ENCODE measurements around the gene FBXL16. TPM values are rescaled to one million over a fixed set of nuclear protein-coding genes. Genes with fewer than 3 reads are reported as not detected.

FBXL16 gene
- total RNA-seq, 1 experiment from 2014 or later: 1.8 TPM

DNA sequence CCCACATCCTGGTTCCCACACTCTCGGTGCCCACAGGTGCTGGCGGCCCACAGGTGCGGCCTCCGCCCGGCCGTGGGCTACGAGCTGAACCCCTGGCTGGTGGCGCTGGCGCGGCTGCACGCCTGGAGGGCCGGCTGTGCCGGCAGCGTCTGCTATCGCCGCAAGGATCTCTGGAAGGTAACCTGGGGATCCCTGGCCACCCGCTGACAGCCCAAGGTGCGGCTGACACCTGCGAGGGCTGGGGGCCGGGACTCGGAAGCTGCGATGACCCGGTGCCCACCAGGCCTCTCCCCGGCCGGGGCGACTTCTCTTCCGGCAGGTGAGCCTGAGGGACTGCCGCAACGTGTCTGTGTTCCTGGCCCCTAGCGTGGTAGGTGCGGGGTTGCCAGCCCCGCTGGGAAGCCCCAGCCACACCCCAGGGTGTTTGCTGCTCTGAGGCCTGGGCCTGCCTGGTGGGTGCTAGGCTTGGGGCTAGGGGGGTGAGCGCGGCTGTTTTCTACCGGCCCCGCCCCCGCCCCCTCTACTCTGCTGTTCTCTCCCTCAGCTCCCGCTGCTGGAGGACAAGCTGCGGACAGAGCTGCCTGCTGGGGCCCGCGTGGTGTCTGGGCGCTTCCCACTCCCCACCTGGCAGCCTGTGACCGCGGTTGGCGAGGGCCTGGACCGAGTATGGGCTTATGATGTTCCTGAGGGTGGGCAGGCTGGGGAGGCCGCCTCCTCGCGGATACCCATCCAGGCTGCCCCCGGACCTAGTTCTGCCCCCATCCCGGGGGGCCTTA lies 16.4 kb upstream of the FBXL16 start:
- Histone ChIP-seq H3K4me3 (peak overlapping the region; percentile 69), H3K36me3 (no peaks in the 10 kb centered on the region), H3K9me3 (replicated peaks) (no peaks in the 10 kb centered on the region), H3K27ac (no peak overlapping the region), H3K27me3 (no peaks in the 10 kb centered on the region), H3K4me1 (peaks cover 16% of the 10 kb centered on the region)
- DNase-seq: no peak

DNA sequence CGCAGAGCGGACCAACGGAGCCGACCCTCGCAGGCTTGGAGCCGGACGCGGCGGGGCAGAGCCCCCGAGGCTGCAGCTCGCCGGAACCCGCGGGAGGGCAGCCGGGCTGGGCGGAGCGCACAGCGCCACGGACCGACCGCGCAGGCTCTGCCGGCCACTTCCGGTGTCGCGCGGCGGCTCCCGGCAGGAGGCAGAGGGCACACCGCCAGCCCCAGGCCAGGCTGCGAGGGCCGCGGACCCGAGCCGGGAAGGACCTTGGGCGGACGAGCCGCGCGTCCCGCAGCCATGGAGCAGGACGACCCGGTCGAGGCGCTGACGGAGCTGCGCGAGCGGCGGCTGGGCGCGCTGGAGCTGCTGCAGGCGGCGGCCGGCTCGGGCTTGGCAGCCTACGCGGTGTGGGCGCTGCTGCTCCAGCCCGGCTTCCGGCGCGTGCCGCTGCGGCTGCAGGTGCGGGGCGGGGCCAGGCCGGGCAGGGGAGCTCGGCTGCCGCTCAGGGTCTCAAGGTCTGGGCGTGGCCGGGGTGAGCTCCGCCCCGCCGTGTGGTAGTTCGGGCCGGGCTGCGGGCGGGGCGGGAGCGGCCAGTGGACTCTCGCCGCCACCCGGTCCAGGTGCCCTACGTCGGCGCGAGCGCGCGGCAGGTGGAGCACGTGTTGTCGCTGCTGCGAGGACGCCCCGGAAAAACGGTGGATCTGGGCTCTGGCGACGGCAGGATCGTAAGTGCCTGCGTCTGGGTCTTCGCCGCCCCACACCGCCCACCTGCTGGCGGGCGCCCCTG lies 15.6 kb upstream of the FBXL16 start, which contains the start of gene ANTKMT:
Gene ANTKMT, plus strand, starts transcription at position 157 of the 775 bp plus-strand sequence. Its CDS starts 129 bp downstream, at position 286.
- Histone ChIP-seq H3K4me1 (peaks cover 19% of the 10 kb centered on the region), H3K4me3 (peak within 1 kb of the TSS; percentile 69), H3K27ac (peak within 1 kb of the TSS; percentile 72), H3K9me3 (replicated peaks) (no peaks in the 10 kb centered on the region), H3K36me3 (no peaks in the 10 kb centered on the region), H3K27me3 (no peaks in the 10 kb centered on the region)
- peak; percentile 74 to 81 for DNase-seq

DNA sequence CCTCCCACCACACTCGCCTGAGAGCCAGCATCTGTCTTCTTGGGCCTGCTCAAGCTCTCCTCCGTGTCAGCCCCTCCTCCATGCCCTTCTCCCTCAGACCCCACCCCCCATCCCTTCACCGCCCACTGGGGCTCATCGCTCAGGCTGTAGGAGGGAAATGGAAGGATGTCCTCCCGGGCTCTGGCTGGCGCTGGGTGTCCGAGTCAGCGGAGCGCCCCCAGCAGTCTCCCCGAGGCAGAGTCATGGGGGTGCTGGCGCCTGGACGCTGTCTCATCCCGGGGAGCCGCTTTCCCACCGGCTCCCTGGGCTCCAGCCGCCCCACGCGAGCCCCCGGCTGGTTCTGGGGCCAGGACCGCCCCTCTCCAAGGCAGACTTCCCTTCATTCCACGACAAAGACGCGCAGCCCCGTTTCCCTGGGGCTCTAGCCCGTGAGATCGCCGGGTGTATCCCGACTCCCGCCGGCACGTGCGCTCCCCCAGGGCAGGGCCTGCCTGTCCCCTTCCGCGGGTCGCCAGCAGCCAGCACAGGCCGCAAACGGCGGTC lies 14.9 kb upstream of the FBXL16 start:
- DNase-seq: peak; percentile 90 to 94

DNA sequence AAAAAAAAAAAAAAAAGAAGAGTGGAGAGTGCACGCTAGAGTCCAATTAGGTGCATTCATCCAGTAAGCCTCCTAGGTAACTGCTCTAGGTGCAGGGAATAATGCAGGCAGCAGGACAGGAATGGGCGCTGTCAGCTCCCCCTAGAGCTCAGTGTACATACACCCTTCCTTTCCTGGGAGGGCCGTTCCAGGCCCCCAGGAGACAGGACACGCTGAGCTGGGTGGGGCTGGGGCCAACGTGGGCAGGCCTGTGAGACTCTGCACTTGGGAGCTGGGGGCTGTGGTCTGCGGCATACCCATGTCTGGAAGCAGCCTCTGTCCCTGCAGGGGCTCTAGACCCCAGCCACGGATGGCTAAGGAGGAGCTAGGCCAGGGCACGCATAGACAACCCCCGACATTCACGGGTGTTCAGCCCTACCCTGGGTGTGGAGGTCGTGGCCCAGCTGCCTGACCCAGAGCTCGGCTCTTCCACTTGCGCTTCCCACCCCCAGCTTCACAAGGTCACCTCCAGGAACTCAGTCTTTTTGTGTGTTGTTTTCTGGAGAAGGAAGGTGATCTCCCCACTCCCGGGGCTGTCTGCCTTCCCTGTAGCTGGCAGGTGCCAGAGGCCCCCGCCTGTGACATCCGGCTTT lies 14.3 kb upstream of the FBXL16 start:
- peak; percentile 42 to 63 for DNase-seq
- peak overlapping the region; percentile 69 for H3K4me3 ChIP-seq
- peaks cover 21% of the 10 kb centered on the region for H3K4me1 ChIP-seq
- H3K36me3 ChIP-seq: no peaks in the 10 kb centered on the region
- H3K9me3 ChIP-seq (replicated peaks): no peaks in the 10 kb centered on the region
- H3K27me3 ChIP-seq: no peaks in the 10 kb centered on the region
- peak overlapping the region; percentile 72 for H3K27ac ChIP-seq

More for the DNA sequence above, 14.9 kb upstream of the FBXL16 start:
- Histone ChIP-seq H3K4me1 (peaks cover 21% of the 10 kb centered on the region), H3K4me3 (peak overlapping the region; percentile 69), H3K27ac (peak overlapping the region; percentile 72), H3K9me3 (replicated peaks) (no peaks in the 10 kb centered on the region), H3K36me3 (no peaks in the 10 kb centered on the region), H3K27me3 (no peaks in the 10 kb centered on the region)

DNA sequence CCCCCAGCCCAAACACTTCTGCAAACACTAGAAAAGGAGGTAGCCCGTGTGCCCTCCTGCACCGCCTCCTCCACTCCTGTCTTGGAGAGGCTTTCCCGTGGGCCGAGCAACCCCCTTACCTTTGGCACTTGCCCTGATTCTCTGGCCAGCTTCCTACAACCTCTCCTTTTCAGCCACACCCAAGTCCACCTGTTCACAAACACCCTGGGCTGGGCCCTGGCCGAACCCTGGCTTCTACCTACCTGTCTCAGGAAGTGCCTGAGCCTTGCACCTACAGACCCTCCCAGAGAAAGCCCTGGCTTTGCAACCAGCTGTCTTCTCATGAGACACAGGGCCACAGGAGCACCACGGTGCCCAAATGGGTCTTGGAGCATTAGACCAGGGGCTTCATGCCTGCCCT lies 13.3 kb upstream of the FBXL16 start:
- DNase-seq: no peak
- Histone ChIP-seq H3K9me3 (replicated peaks) (no peaks in the 10 kb centered on the region), H3K27ac (no peak overlapping the region), H3K27me3 (no peaks in the 10 kb centered on the region), H3K4me3 (no peak overlapping the region), H3K4me1 (peaks cover 25% of the 10 kb centered on the region), H3K36me3 (no peaks in the 10 kb centered on the region)

DNA sequence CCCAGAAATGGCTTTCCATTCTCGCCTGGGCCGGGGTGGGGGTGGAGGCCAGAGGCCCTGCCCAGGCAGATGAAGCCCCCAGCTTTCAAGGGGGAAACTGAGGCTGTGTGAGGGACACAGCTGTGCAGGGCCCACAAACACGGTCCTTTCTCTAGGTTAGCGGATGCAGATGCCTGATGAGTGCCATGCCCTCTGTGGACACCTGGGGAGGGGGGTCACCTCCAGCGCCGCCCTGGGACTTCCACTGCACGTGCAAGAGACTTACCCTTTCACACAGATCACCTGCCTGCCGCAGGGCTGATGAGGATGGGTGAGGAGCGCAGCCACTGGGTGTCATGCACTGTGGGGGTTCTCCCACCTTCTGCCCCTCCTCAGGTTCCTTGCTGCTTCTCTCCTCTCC lies 12.8 kb upstream of the FBXL16 start:
- Histone ChIP-seq H3K27me3 (no peaks in the 10 kb centered on the region), H3K27ac (no peak overlapping the region), H3K4me3 (no peak overlapping the region), H3K9me3 (replicated peaks) (no peaks in the 10 kb centered on the region), H3K36me3 (no peaks in the 10 kb centered on the region), H3K4me1 (peaks cover 28% of the 10 kb centered on the region)
- DNase-seq: no peak

DNA sequence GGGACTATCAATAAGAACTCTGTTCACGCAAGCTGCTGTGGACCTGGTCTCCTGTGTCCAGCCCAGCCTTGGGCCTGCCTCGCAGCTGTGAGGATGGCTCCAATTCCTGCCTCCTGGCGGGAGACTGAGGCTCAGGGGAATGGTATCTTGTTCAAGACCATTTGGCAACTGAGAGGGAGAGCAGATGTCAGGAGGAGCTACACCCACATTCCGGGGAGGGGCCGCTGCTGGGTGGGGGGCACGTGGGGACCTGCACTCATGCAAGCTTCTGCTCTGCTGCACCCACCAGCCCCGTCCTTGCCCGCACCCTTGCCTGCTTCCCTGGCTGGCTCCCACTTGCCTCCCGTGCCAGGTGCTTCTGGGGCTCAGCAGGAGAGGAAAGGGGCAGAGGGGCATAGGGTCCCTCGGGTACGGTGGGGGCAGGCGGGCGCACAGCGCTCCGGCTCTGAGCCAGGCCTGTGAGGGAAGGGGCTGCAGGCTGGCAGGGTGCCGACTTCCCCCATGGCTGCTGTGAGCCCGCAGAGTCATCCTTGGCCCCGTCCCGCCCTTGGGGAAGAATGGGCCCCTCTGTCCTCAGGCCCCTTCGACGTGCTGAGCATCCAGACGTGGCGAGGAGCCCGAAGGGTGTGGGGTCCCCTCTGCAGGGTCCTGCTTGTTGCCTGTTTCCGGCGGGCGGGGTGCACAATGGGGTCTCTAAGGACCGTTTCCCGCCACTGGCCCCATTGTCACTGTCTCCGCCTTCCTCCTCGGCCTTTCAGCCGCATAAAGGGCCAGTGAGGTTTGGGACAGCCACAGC lies 12.0 kb upstream of the FBXL16 start:
- Histone ChIP-seq H3K36me3 (no peaks in the 10 kb centered on the region), H3K27me3 (no peaks in the 10 kb centered on the region), H3K4me1 (peaks cover 28% of the 10 kb centered on the region), H3K4me3 (no peak overlapping the region), H3K9me3 (replicated peaks) (no peaks in the 10 kb centered on the region), H3K27ac (no peak overlapping the region)
- no peak for DNase-seq

DNA sequence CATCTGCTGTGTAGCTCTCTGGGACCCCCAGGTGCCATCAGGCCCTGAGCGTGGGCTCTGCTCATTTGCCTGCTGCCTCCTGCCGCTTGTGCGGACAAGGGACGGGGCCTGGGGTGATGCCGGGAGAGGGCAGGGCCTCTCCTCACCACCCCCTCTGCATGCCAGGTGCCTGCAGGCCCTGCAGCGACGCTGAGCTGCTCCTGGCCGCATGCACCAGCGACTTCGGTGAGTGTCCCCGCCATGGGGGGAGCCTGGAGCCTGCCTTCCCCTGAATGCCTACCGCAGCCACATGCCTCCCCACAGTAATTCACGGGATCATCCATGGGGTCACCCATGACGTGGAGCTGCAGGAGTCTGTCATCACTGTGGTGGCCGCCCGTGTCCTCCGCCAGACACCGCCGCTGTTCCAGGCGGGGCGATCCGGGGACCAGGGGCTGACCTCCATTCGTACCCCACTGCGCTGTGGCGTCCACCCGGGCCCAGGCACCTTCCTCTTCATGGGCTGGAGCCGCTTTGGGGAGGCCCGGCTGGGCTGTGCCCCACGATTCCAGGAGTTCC lies 11.2 kb upstream of the FBXL16 start:
- no peak overlapping the region for H3K27ac ChIP-seq
- no peak for DNase-seq
- peaks cover 33% of the 10 kb centered on the region for H3K4me1 ChIP-seq
- H3K36me3 ChIP-seq: no peaks in the 10 kb centered on the region
- H3K4me3 ChIP-seq: no peak overlapping the region
- no peaks in the 10 kb centered on the region for H3K9me3 ChIP-seq (replicated peaks)
- no peaks in the 10 kb centered on the region for H3K27me3 ChIP-seq

DNA sequence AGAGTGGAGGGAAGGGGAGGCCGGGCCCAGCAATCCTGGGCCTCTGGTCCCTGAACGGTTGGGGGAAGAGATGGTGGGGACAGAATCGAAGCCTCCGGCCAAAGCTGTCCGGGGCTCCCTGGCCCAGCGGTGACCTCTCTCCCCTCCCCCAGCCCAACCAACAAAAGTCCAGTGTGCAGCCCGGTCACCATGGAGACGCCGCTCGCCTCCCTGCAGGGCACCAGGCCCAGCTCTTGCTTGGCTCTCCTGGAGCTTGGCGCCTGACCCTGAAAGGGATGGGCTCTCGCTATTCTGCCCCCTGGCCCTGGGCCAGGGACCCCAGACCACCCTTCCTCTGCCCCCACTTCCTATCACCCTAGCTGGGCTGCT lies 10.6 kb upstream of the FBXL16 start:
- peaks cover 38% of the 10 kb centered on the region for H3K4me1 ChIP-seq
- no peak overlapping the region; the same call in 1 of the 2 replicates for H3K27ac ChIP-seq

DNA sequence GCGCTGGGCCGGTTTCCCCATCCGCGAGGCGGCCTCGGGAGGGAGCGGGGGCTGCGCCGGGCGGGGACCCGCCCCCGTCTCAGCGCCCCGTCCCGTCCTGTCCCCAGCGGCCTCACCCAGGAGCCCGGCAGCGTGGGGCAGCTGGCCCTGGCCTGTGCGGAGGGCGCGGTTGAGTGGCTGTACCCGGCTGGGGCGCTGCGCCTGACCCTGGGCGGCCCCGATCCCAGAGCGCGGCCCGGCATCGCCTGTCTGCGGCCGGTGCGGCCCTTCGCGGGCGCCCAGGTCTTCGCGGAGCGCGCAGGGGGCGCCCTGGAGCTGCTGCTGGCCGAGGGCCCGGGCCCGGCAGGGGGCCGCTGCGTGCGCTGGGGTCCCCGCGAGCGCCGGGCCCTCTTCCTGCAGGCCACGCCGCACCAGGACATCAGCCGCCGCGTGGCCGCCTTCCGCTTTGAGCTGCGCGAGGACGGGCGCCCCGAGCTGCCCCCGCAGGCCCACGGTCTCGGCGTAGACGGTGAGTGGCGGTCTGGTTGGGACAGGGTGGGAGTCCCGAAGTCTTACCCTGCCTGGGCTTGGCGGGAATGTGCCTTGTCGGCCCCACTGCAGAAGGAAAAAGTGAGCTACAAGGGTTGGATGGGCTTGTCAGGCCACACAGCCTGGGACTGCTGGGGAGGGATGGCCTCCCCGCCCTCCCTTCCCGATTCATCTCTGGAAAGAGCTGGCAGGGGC lies 10.0 kb upstream of the FBXL16 start:
- Histone ChIP-seq H3K4me1 (peaks cover 44% of the 10 kb centered on the region), H3K36me3 (no peaks in the 10 kb centered on the region)

More for the DNA sequence above, 10.6 kb upstream of the FBXL16 start:
- Histone ChIP-seq H3K36me3 (no peaks in the 10 kb centered on the region), H3K4me3 (peak overlapping the region; percentile 88), H3K27me3 (no peaks in the 10 kb centered on the region), H3K9me3 (replicated peaks) (no peaks in the 10 kb centered on the region)
- DNase-seq: peak in 1 of 2 experiments; percentile 44

DNA sequence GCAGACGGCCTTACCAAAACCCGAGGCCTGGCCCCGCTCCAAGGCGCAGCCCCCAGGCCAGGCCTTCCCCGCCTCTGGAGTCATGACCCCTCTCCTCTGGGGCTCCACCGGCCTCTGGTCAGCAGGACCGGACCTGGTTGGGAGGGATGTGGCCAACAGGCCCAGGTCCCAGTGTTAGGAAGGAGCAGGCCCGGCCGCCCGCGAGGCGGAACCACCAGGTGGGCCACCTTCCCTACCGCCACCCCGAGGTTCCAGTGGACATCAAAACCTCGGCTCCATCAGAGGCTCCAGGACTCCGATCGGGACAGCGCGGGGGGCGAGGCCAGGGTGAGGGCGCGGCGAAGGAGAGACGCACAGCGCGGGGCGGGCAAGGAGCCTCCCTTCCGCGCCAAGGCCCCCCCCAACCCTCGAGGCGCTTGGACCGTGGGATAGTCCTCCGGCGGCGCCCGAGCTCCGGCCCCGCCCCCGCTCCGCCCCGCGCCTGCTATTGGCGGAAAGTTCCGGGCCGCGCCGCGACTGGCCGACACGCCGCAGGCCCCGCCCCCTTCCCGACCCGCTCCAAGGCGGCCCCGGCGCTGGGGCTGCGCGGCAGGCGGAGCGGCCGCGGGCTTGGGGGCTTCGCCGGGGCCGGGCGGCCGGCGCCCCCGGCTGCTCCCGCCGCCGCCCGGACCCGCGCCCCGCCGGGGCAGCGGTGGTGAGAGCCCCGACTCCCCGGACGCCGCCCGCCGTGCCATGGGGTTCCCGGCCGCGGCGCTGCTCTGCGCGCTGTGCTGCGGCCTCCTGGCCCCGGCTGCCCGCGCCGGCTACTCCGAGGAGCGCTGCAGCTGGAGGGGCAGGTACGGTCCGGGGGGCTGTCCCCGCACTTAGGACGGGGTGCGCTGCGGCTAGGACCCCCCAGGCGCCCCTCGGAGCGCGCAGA lies 9.2 kb upstream of the FBXL16 start, which contains the start of gene METRN:
Gene METRN, plus strand, starts transcription at position 561 of the 919 bp plus-strand sequence. Its CDS starts 172 bp downstream, at position 733.
- peak within 1 kb of the TSS; percentile 88 for H3K4me3 ChIP-seq
- H3K27ac ChIP-seq: peak within 1 kb of the TSS; percentile 11; the same call in 1 of the 2 replicates
- H3K36me3 ChIP-seq: no peaks in the 10 kb centered on the region
- H3K27me3 ChIP-seq: no peaks in the 10 kb centered on the region
- peaks cover 48% of the 10 kb centered on the region for H3K4me1 ChIP-seq
- no peaks in the 10 kb centered on the region for H3K9me3 ChIP-seq (replicated peaks)
- peak; percentile 92 for DNase-seq

More for the DNA sequence above, 10.0 kb upstream of the FBXL16 start:
- Histone ChIP-seq H3K4me3 (peak overlapping the region; percentile 88), H3K9me3 (replicated peaks) (no peaks in the 10 kb centered on the region), H3K27me3 (no peaks in the 10 kb centered on the region), H3K27ac (no peak overlapping the region; the same call in 1 of the 2 replicates)
- peak; percentile 39 to 56 for DNase-seq

DNA sequence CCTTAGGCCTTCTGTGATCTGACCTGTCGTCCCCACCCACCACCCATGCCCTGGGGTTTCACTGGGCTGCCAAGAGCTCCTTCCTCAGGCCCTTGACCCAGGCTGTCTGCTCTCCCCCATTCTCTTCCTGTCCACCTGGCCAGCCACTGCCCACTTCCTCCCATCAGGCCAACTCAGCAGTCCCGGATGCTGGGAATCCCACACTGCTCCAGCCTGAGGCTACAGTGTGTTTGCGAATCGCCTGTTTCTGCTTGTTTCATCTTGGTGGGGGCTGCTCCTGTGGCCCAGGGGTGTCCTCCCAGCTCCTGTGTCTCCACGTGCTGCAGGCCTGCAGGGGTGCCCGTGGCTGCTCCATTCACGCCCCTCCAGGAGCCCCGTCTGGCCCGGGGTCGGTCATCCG lies 8.5 kb upstream of the FBXL16 start:
- H3K9me3 ChIP-seq (replicated peaks): no peaks in the 10 kb centered on the region
- 0 out of 2 replicates have a peak overlapping the region, but pooled peaks have one; percentile 11 for H3K27ac ChIP-seq
- H3K4me3 ChIP-seq: peak overlapping the region; percentile 37
- H3K27me3 ChIP-seq: no peaks in the 10 kb centered on the region
- DNase-seq: peak; percentile 51 to 64
- peaks cover 44% of the 10 kb centered on the region for H3K4me1 ChIP-seq
- no peaks in the 10 kb centered on the region for H3K36me3 ChIP-seq
